Measurements from ENCODE around the gene ADCK1.

GRCh38 chr14:77794357-77794756, 5.6 kb upstream of the ADCK1 start:
- TF ChIP-seq, protein P1, sequence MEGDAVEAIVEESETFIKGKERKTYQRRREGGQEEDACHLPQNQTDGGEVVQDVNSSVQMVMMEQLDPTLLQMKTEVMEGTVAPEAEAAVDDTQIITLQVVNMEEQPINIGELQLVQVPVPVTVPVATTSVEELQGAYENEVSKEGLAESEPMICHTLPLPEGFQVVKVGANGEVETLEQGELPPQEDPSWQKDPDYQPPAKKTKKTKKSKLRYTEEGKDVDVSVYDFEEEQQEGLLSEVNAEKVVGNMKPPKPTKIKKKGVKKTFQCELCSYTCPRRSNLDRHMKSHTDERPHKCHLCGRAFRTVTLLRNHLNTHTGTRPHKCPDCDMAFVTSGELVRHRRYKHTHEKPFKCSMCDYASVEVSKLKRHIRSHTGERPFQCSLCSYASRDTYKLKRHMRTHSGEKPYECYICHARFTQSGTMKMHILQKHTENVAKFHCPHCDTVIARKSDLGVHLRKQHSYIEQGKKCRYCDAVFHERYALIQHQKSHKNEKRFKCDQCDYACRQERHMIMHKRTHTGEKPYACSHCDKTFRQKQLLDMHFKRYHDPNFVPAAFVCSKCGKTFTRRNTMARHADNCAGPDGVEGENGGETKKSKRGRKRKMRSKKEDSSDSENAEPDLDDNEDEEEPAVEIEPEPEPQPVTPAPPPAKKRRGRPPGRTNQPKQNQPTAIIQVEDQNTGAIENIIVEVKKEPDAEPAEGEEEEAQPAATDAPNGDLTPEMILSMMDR (IDR thresholded peaks at IDR 0.05; ENCODE audit: low read depth, low read length) = no peak
- no peak for TF ChIP-seq EZH2phosphoT487 (IDR thresholded peaks at IDR 0.05; ENCODE audit: low read depth)

All from OCI-LY3 (cell line).